ENCODE measurements around the gene DACT1.

DNA sequence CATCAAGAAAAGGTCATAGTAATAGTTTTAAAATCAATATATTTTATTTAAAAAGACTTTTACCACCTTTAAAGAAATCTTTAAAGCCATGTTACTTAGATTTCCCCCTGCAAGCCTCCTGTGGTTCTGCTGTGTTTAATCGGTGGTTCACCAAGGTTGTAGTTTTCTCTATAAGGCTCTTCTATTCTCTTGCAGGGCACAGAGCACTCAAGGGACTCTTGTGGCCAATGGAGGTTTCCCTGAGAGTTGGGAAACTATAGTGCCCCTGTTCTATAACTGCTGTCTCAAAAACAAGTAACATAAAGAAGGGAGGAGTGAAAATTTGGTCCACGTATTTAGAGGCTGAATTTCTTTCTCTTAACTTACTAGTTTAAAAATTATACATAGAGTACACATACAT is 25.0 kb downstream of the DACT1 start:
- TF ChIP-seq POLR2A (IDR thresholded peaks at IDR 0.05; ENCODE audit: low read depth, low read length), result no peak
- TF ChIP-seq POLR2AphosphoS5 (IDR thresholded peaks at IDR 0.05; ENCODE audit: low read depth, low read length), result no peak
